GM21381 (cell line): Measurements from ENCODE around the gene FXR2.

ENCODE experiments used
- ATAC-seq: cut with Tn5 transposase; IDR thresholded peaks from one replicate; pipeline ENCODE4 v1.9.1; 2021; ENCODE audit warnings: mild to moderate bottlenecking, moderate library complexity; ENCODE audit not compliant: unreplicated experiment

FXR2 gene

GRCh38 chr17:7552621-7553051 is 62.1 kb downstream of the FXR2 start:
- peak; percentile 74 for ATAC-seq

GRCh38 chr17:7551396-7551795 is 63.3 kb downstream of the FXR2 start:
- ATAC-seq = no peak

- ATAC-seq = no peak
Measured at GRCh38 chr17:7550344-7550743, 64.4 kb downstream of the FXR2 start.

- no peak for ATAC-seq
Measured at GRCh38 chr17:7549401-7550055, 65.2 kb downstream of the FXR2 start.

- ATAC-seq = no peak
Measured at GRCh38 chr17:7548585-7549400, 65.9 kb downstream of the FXR2 start, which contains the start of gene TNFSF12. TNFSF12 (plus strand) TSS chr17:7549058; CDS start chr17:7549154, 96 bp downstream.

GRCh38 chr17:7544911-7545310 is 69.8 kb downstream of the FXR2 start:
- no peak for ATAC-seq
